ENCODE measurements around the gene SMOC2.
"Not testable (repeated sequence)": the region's sequence is repeated elsewhere in the genome, so short reads cannot be mapped to it uniquely, and the experiment has no call there.

SMOC2 gene

DNA sequence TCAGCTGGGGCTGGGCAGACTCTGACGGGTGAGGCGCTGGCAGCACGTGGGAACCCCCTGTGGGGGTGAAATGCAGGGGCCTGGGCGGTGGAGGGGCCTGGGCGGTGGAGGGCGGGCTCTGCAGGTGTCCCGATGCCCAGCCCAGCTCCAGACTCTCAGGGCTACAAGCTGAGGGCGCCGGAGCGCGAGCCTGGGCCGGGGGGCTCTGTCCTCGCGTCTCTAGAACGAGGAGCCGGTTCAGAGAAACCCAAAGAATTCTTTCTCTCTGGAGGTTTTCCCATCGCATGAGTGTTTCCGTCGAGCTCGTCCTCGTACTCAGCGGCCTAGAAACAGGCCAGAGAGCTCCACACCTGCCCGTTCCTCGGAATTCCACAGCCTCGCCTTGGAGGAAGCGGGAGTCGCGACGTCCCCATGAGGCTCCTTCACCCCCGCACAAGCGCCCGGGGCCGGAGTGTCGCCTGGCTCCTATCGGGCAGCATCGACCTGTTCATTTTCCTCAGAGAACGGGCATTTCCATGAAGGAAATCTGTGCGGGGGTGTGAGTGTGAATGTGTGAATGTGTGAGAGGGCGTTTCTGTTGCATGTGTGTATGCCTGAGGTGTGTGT lies 76.9 kb downstream of the SMOC2 start:
- DNase-seq (ENCODE audit: low read depth), result no peak

DNA sequence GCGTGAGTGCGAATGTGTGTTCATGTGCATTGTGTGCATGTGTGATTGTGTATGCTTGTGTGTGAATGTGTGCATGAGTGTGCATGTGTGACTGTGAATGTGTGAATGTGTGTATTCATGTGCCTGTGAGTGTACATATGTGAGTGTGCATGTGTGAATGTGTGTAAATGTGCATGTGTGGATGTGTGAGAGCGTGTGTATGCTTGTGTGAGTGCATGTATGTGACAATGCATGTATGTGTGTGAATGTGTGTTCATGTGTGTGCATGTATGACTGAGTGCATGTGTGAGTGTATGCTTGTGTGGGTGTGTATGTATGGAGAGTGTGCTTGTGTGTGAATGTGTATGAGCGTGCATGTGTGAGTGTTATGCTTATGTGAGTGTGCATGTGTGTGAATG lies 77.4 kb downstream of the SMOC2 start:
- no peak for DNase-seq (ENCODE audit: low read depth)

DNA sequence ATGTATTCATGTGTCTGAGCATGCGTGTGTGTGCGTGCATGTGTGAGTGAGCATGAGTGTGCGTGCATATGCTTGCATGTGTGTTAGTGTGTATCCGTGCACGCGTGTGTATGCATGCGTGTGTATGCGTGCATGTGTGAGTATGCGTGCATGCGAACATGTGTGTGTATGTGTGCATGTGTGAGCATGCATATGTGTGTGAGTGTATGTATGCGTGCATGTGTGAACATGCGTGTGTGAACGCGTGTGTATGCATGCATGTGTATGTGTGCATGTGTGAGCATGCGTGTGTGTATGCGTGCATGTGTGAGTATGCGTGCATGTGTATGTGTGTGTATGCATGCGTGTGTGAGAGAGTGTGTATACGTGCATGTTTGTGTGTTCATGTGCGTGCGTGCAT lies 77.9 kb downstream of the SMOC2 start:
- DNase-seq (ENCODE audit: low read depth), result no peak

DNA sequence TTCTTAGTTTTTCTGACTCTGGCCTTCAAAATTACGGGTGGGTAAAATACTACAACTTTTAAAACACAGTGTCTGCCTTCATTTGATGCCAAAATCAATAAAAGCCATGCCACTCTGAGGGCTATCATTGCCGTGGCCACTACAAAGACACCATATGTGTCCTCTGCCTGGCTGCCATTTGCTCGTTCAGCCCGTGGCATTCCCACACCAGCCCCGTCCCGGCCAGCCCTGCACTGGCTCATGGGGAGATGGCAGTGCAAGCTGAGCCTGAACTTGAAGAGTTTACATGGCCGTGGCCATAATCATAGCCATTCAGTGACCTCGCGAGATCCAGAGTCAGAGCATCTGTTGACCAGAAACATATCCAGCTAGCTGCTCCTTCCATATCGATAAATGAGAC lies 79.2 kb downstream of the SMOC2 start:
- DNase-seq (ENCODE audit: low read depth), result no peak

DNA sequence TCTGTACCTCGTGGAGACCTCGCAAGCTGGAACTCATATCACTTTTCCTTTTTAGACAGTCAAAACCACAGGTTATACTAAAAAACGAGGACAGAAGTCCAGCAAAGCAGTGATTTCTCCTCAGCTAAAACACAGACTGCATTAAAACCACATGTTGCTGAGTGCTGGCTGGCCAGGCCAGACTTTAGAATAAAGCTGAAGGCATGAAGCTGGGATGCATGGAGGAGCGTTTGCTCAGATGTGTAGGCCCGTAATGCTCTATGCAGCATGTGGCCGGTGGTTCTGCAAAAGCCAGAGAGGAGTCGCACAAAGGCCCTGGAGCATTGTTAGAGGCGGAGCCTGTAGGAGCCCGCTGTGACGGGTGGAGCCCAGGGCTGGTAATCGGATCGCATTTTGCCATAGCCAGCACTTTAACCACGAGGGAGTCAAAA lies 83.6 kb downstream of the SMOC2 start:
- DNase-seq (ENCODE audit: low read depth), result no peak

DNA sequence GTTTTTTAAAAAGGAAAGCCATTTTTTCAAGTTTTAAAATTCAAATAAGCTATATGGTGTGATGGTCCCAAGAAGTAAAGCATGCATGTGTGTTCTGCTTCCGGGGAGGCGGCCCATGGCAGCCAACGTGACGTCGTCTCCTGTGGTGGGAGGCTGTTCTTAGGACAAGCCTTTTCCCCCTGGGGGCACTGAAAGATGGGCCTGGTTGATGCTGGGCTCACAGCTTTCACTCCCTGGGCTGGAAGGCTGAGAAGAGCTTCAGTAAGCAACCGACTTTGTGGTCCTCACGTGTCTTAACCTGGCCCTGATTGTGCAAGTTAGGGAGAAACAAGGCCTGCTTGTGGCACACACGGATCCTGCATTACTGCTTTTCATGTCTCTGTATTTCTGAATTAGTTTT lies 84.1 kb downstream of the SMOC2 start:
- DNase-seq (ENCODE audit: low read depth), result no peak

DNA sequence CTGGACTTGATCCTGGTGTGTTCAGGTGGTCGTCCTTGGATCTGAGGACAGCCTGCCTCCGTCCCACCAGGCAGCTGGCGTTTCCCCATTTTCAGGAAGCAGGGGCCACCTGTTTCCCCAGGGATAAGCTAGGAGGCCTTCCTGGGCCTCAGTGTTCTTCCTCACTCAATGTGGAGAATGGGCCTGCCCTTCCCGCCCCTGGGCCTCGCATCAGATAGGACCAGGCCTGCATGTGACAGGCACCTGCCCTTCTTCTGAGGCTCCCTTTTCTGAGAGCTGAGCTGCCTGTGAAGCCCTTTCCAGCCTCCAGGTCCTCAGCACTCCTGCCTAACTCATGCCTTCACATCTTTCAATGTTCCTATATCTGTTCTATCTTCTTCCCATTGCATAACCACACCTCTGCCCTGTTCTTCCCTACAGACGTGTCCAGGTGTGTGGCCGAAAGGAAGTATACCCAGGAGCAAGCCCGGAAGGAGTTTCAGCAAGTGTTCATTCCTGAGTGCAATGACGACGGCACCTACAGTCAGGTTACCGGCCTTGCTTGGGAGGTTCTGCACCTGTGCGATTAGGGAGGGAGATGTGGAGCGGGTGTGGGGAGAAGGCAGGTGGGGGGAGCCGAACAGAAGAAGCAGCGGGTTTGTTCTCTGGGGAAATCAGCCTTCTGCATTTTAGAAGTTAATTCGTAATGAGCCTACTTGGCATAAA lies 85.1 kb downstream of the SMOC2 start:
- DNase-seq (ENCODE audit: low read depth), result no peak

DNA sequence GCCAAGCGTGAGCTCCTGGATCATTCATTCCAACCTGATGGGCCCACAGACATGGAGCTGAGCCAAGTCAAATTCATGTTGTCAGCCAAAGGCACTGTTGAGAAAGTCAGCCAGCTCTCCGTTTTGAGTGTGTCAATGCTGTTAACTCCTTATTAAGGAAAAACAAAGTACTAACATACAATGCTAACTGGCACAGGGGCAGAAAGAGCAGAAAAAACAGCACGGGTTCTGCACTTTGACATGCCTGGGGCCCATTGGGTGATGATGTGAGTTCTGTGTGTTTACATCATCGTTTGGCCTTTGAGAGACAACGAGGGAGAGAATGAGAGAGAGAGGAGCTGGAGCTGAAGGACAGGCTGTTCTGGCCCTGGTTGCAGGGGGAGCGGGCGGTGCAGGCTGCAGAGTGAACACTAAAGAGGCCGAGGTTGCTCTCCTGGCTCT lies 85.9 kb downstream of the SMOC2 start:
- DNase-seq (ENCODE audit: low read depth), result no peak

DNA sequence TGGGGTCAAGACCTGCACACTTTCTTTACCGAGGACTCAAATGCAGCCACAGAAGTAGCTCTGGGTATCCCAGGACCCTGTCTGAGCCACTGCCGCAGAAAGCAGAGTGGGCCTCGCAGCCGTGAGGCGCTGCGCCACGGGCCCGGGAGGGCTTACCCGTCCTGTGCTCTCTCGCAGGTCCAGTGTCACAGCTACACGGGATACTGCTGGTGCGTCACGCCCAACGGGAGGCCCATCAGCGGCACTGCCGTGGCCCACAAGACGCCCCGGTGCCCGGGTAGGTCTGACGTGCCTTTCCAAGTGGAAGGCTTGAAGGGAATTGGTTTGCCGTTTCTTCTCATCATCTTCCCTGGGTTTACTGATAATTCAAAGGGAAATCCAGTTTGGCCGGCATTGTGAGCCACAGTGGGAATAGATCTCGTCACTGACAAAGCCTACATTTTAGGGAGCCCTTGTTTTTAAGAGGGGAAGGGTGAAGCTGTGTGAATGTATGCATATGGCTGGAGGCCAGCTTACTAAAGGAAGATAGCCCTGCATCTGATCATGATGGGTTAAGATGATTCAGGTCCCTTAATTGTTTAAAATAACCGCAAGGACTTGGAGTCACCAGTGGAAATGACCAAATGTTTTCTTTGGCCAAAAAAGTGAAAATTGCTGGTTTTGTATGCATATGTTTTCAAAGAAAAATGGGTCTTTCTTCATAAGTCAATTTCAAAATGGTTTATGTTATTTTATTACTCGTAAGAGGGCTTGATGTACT lies 86.6 kb downstream of the SMOC2 start:
- no peak for DNase-seq (ENCODE audit: low read depth)

DNA sequence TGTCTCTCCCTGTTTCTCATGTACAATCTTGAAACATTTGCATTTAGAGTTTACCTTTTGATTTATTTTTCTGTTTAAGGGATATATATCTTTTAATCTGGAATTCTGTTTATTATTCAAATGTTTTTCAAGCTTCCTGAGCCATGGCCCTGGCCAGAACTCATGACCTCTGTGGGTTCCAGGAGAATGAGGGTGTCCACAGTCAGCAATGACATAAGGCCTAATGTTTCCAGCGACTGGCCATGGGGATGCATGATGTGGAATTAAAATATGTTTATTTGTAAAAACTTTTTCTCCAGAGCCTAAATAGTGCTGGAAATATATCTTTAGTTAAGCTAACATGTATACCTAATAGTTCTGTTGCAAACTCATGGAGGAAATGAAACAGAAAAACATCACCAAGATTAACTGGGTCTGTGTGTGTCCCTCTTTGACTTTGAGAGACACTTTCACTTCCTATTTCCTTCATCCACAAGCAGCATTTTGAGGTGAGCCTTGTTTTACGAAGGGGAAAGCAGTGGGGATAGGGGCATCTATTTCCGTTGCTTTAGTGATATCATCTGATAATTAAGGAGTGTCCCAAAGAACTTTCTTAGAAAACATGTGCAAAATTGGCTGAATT lies 87.6 kb downstream of the SMOC2 start:
- no peak for DNase-seq (ENCODE audit: low read depth)

DNA sequence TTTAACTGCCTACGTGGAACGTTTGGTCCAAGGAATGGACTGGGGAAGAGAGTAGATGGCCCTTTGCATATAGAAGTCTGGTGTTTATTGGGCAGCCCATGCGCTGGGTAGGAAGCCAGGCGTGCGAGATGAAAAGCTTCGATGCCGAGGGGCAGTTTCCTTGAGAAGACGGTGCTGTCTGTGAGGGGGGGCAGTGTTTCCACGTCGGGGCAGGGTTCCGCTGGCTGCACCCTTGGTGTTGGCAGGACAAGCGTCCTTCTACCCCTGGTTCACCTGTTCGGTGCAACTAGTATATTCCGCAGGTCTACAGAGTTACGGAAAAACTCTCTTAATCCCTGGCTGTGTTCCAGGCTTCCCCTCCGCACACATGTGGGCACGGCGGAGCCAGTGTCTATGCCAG lies 88.2 kb downstream of the SMOC2 start:
- no peak for DNase-seq (ENCODE audit: low read depth)

DNA sequence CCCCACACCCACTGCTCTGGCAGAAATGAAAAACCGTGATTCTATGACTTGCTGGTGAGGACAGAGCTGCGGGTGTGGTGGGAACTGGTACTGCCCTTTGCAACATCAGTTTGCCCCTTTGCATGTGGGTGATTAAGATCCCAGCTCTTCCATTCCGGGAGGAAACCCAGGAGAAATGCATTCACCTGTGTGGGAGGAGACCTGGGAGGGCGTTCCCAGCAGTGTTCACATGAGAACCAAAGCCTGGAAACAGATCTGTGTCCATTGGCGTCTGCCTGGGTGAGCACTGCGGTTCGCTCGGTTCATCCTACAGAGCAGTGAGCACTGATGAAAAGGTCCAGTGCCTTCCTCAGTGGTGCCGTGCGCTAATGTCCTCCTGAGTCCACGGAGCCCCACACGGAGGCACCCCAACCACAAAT lies 89.7 kb downstream of the SMOC2 start:
- DNase-seq (ENCODE audit: low read depth), result no peak

DNA sequence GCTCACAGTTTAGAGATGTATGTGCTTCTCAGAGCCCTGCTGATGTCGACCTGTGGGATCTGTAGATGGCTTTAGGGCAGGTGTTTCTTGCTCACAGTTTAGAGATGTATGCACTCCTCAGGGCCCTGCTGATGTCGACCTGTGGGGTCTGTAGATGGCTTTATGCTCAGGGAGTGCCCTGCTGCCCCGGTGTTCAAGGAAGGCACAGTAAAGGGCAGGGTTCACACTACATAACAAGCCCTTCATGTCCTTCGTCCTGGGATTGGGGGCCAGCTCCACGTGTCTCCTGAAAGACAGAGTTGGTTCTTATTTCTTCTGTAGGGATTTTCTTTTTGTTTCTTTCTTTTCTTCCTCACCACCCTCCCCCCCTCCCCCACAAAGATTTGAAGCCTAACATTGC lies 91.1 kb downstream of the SMOC2 start:
- no peak for DNase-seq (ENCODE audit: low read depth)

DNA sequence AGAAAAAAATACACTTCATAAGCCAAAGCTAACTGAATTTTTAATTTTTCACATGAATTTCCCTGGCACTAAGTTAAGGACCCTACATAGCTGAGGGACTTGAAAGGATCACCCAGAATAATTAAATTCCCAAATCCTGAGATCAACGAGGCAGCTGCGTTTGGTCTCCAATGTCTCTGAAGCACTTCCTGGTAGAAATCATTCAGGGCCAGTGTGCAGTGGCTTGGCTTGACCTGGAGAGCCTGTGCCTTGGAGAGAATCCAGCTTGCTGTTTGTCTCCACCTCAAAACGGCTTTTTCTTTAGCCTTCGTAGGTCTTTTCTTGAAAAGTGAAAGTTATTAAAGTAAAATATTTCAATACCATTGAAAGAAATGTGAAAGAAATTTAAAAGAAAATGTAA lies 92.4 kb downstream of the SMOC2 start:
- DNase-seq (ENCODE audit: low read depth), result no peak

DNA sequence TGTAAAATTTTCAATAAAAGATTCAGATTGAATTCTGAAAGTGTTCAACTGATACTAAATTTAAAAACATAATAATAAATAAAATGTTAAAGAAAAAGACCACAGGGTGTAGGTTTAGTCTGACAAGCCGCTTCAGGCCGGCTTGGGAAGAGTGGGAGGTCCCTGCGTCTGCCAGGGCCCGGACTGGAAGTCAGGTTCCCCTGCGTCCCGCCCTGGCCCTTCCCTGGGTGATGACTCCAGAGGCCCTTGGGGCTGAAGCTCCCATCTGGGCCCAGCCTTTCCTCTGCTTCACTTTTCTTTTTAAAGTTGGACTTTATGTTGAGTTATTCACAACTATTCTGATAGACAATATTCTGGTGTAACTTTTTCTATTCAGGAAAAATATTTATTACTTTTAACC lies 93.3 kb downstream of the SMOC2 start:
- no peak for DNase-seq (ENCODE audit: low read depth)

DNA sequence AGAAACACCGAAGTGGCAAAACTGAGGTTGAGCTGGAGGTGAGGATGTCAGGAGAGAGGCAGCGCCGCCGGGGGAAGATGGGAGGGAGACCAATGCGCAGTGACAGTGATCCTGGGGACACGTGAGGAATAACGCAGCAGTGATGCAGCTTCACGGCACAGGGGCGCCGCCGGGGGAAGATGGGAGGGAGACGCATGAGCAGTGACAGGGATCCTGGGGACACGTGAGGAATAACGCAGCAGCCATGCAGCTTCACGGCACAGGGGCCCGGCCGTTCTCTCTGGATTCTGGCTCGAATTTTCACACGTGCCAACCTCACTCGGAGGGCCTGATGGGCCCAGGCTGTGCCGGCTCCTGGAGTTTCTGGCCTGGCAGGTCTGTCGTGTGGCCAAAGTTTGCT lies 94.7 kb downstream of the SMOC2 start:
- no peak for DNase-seq (ENCODE audit: low read depth)

DNA sequence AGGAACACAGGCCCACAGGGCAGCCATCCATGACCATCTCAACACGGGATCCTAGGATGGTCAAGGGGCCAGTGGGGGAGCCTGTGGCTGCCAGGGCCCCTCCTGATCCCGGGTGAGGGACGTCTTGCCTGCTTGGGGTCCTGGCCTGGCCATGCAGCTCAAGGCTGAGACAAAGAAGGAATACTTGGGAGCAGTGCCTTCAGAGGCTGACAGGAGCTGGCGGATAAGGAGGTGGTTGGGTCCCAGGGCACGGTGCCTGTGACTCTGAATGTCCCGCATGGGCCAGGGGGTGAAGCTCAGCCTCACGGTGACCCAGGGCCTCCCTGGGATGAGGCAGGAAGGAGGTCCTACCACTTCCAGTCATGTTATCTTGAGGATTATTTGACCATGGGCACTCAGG lies 95.2 kb downstream of the SMOC2 start:
- DNase-seq (ENCODE audit: low read depth), result no peak

DNA sequence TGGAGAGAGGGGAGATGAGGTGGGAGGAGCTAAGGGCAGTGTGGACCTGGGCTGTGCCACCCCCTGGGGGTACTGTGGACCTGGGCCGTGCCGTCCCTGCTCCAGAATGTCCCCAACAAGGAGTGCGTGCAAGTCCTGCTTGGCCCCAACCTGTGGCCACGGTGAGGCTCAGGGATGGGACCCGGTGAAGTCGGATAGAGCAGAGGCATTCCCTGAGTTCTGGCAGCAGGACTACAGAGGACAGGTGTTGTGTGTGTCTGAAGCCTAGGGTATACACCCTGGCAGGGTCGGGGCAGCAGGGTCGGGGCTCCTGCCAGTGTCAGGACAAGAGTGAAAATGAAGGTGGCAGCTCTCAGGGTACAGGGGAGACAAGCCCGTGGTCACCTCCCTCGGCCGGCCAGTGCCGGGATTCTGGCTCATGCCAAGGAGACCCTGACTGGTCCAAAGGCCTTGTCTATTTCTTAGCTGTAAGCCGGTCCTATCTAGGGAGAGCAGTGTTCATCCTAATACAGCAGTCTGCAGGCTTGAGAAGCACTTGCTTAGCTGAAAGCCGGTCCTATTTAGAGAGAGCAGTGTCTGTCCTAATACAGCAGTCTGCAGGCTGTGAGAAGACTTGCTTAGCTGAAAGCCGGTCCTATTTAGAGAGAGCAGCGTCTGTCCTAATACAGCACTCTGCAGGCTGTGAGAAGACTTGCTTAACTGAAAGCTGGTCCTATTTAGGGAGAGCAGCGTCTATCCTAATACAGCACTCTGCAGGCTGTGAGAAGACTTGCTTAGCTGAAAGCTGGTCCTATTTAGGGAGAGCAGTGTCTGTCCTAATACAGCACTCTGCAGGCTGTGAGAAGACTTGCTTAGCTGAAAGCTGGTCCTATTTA lies 95.9 kb downstream of the SMOC2 start:
- DNase-seq (ENCODE audit: low read depth), result no peak

DNA sequence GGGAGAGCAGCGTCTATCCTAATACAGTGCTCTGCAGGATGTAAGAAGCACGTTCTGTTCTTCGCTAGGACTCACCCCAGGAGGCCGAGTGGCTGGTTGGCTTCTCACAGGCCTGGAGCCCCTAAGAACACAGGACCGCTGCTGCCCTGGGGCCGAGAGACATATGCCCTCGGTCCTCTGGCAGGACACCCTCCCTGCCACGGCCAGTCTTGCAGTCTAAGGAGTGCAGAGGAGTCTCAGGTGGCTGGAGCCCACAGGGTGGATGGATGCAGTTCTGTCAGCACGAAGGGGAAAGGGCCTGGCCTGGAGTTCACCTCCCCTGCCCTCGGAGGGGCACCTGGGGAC lies 96.5 kb downstream of the SMOC2 start:
- no peak for DNase-seq (ENCODE audit: low read depth)

DNA sequence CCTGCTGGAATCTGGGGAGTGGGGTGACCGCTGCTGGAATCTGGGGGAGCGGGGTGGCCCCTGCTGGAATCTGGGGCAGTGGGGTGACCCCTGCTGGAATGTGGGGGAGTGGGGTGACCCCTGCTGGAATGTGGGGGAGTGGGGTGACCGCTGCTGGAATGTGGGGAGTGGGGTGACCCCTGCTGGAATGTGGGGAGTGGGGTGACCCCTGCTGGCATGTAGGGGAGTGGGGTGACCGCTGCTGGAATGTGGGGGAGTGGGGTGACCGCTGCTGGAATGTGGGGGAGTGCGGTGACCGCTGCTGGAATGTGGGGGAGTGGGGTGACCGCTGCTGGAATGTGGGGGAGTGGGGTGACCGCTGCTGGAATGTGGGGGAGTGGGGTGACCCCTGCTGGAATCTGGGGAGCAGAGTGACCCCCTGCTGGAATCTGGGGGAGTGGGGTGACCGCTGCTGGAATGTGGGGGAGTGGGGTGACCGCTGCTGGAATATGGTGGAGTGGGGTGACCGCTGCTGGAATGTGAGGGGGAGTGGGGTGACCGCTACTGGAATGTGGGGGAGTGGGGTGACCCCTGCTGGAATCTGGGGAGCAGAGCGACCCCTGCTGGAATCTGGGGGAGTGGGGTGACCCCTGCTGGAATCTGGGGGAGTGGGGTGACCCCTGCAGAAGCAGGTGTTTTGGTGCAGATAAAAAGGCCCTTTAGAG lies 97.4 kb downstream of the SMOC2 start:
- not testable (repeated sequence) for DNase-seq (ENCODE audit: low read depth)
